Measurements from ENCODE around the gene GLIS1.

- TF ChIP-seq POLR2A (IDR thresholded peaks at IDR 0.05), result no peak
- TF ChIP-seq CTCF (IDR thresholded peaks at IDR 0.05), result no peak
These were observed 96.4 kb downstream of the GLIS1 start for GRCh38 chr1:53642607-53643006.

All from ovary (tissue), 3 donors.